ENCODE results near the gene MTPN.

The MTPN gene

GRCh38 chr7:135956393-135956792 lies 20.8 kb downstream of the MTPN start:
- DNase-seq = no peak

GRCh38 chr7:135950972-135951371 lies 26.2 kb downstream of the MTPN start:
- no peak for DNase-seq

- DNase-seq = no peak
Observed at GRCh38 chr7:135950429-135950828, 26.7 kb downstream of the MTPN start.

- no peak for DNase-seq
Observed at GRCh38 chr7:135946289-135947055, 30.7 kb downstream of the MTPN start.

- DNase-seq = no peak
Observed at GRCh38 chr7:135944753-135945152, 32.4 kb downstream of the MTPN start.

- no peak for DNase-seq
Observed at GRCh38 chr7:135943134-135943879, 33.9 kb downstream of the MTPN start.

GRCh38 chr7:135942614-135943013 lies 34.5 kb downstream of the MTPN start:
- DNase-seq = no peak

- DNase-seq = no peak
Observed at GRCh38 chr7:135940077-135941075, 36.8 kb downstream of the MTPN start.

- DNase-seq = no peak
Observed at GRCh38 chr7:135939261-135939812, 37.8 kb downstream of the MTPN start.

- no peak for DNase-seq
Observed at GRCh38 chr7:135938563-135938962, 38.6 kb downstream of the MTPN start.

GRCh38 chr7:135938086-135938485 lies 39.1 kb downstream of the MTPN start:
- DNase-seq = no peak

GRCh38 chr7:135936497-135937217 lies 40.5 kb downstream of the MTPN start:
- no peak for DNase-seq

GRCh38 chr7:135934651-135935050 lies 42.5 kb downstream of the MTPN start:
- DNase-seq = no peak

- no peak for DNase-seq
Observed at GRCh38 chr7:135933509-135934188, 43.5 kb downstream of the MTPN start.

GRCh38 chr7:135932131-135932530 lies 45.0 kb downstream of the MTPN start:
- no peak for DNase-seq

- DNase-seq = no peak
Observed at GRCh38 chr7:135930565-135931461, 46.3 kb downstream of the MTPN start.

GRCh38 chr7:135929722-135930141 lies 47.4 kb downstream of the MTPN start:
- DNase-seq = no peak

GRCh38 chr7:135929249-135929648 lies 47.9 kb downstream of the MTPN start:
- no peak for DNase-seq

GRCh38 chr7:135928136-135928535 lies 49.0 kb downstream of the MTPN start:
- DNase-seq = no peak

GRCh38 chr7:135925210-135925609 lies 51.9 kb downstream of the MTPN start:
- no peak for DNase-seq
